ENCODE results near the gene PTK7.

- TF ChIP-seq, protein P1, sequence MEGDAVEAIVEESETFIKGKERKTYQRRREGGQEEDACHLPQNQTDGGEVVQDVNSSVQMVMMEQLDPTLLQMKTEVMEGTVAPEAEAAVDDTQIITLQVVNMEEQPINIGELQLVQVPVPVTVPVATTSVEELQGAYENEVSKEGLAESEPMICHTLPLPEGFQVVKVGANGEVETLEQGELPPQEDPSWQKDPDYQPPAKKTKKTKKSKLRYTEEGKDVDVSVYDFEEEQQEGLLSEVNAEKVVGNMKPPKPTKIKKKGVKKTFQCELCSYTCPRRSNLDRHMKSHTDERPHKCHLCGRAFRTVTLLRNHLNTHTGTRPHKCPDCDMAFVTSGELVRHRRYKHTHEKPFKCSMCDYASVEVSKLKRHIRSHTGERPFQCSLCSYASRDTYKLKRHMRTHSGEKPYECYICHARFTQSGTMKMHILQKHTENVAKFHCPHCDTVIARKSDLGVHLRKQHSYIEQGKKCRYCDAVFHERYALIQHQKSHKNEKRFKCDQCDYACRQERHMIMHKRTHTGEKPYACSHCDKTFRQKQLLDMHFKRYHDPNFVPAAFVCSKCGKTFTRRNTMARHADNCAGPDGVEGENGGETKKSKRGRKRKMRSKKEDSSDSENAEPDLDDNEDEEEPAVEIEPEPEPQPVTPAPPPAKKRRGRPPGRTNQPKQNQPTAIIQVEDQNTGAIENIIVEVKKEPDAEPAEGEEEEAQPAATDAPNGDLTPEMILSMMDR (IDR thresholded peaks at IDR 0.05), result no peak
- no peak for TF ChIP-seq EZH2 (IDR thresholded peaks at IDR 0.05)
Measured at GRCh38 chr6:43053545-43054205, 22.4 kb upstream of the PTK7 start, which contains the start of gene CUL7.

All from neural progenitor cell (in vitro differentiated cells).